ENCODE measurements around the gene VPS13D.

Gene VPS13D

DNA sequence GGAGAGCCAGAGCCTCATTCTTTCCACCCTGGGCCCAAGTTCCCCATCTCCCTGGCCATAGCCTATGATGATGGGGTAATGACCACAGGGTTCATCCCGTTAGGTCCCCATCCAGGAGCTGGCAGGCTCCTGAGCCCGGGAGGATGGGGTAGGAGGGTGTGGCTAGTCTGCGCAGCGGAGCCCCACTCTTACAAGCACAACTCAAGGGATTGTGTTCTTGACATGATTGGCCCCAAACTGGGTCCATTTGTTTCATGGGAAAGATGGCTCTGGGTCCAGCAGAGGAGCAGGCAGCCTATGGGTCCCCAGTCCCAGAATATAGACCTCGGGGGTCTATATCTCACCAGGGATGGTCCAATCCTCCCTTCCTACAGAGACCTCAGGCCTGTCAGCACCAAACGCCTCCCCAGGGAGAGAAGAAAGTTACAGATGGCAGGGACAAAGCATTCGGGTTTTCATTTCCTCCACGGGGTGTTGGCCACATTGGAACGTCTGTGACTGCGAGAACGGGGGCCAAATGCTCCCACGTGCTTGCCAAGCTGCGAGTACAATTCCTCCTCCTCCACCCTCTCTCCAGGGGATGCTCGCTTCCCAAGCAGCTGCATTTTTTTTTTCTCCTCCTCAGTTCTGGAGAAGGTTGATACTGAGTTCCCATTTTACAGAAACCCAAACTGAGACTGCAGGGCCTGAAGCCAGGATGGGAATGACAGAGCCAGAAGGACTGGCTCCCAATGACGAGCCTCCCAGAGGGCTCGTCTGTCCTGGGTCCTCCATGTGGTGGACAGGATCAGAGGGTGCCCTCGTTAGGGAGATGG lies 317.1 kb downstream of the VPS13D start:
- no peak overlapping the region for H3K4me3 ChIP-seq (ENCODE audit: low read depth, low read length)
- TF ChIP-seq, protein P1, sequence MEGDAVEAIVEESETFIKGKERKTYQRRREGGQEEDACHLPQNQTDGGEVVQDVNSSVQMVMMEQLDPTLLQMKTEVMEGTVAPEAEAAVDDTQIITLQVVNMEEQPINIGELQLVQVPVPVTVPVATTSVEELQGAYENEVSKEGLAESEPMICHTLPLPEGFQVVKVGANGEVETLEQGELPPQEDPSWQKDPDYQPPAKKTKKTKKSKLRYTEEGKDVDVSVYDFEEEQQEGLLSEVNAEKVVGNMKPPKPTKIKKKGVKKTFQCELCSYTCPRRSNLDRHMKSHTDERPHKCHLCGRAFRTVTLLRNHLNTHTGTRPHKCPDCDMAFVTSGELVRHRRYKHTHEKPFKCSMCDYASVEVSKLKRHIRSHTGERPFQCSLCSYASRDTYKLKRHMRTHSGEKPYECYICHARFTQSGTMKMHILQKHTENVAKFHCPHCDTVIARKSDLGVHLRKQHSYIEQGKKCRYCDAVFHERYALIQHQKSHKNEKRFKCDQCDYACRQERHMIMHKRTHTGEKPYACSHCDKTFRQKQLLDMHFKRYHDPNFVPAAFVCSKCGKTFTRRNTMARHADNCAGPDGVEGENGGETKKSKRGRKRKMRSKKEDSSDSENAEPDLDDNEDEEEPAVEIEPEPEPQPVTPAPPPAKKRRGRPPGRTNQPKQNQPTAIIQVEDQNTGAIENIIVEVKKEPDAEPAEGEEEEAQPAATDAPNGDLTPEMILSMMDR (IDR thresholded peaks at IDR 0.05; ENCODE audit: low read depth, low read length): no peak

DNA sequence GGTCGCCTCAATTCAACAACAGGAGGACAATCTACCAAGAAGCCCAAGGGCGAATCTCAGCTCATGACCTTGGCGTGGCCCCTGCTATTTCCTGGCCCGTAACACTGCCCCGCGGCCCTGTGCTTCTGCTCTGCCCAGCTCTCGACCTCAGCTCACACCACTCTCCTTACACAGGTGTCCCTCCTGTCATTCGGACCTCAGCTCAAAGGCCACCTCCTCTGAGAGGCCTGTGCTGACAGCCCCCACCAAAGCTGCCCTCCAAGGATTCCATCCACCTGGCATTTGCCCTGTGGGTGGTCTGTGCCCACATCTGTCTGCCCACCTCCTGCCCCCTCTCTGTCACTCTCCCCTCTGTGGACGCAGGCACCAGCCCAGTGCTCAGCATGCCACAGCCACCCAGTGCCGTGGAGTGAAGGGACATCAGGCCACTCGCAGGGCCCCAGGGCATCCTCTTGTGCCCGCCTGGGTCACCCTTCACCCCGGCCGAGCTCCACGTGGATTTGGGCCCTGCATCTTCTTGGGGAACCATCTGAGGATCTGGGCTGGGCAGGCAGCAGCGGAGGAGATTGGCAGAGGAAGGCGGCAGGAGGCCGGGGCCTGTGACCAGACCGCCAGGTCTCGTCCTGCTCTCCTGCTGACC lies 317.9 kb downstream of the VPS13D start:
- no peak overlapping the region for H3K4me3 ChIP-seq (ENCODE audit: low read depth, low read length)
- TF ChIP-seq, protein P1 (IDR thresholded peaks at IDR 0.05; ENCODE audit: low read depth, low read length): no peak

DNA sequence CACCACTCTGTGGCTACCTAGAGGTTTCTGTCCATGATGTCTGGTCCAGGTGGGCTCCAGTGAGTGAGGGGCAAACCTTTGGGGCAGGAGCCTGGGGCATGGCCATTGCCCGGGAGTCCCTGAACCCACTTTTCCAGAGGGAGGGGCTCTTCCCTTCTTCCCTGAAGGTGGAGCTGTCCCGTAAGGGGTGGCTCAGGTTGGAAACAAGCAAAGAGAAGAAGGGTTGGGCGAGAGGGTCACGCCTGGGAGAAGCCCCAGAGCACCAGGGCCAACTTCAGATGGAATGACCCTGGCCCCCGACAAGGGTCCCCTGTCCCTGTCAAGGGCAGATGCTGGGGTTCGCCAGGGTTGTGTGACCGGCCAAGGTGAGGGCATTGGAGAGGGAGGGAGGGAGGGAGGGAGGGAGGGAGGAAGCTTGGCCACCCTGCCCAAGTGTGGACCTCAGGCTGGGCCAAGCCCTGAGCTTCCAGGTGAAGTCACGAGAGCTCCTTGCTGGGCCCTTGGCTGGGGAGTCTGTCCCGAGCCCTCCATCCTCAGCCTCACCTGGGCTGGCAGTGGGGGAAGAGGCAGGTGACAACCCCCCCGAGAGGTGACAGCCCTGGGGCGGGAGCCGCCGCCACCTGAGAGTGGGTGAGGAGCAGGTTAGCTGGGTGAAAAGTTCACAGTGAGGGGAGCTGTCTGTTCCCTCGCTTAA lies 318.6 kb downstream of the VPS13D start:
- TF ChIP-seq, protein P1 (IDR thresholded peaks at IDR 0.05; ENCODE audit: low read depth, low read length): no peak

DNA sequence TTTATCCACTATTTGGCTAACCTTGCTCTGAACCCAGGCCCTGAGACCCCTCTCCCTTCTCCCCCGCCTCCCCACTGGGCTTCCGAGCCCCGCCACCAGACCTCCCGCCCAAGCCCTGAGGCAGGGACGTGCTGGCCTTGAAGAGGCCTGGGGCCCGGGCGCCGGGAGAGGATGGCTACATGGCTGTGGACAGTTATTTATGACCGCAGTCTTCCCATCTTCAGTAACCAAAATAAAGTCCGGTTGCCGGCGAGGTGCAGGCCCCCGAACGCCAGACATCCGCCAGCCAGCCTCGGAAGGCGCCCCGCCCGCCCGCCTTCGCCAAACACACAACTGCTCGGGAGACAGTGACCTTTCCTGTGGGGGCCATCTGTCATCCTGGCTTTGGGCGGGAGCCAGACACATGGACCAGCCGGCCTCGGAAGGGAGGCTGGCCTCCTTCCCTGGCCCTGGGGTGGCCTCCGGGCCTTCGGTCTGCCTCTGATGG lies 319.2 kb downstream of the VPS13D start:
- TF ChIP-seq, protein P1 (IDR thresholded peaks at IDR 0.05; ENCODE audit: low read depth, low read length): no peak
- no peak overlapping the region for H3K4me3 ChIP-seq (ENCODE audit: low read depth, low read length)

More for the DNA sequence above, 318.6 kb downstream of the VPS13D start:
- H3K4me3 ChIP-seq (ENCODE audit: low read depth, low read length): no peak overlapping the region

DNA sequence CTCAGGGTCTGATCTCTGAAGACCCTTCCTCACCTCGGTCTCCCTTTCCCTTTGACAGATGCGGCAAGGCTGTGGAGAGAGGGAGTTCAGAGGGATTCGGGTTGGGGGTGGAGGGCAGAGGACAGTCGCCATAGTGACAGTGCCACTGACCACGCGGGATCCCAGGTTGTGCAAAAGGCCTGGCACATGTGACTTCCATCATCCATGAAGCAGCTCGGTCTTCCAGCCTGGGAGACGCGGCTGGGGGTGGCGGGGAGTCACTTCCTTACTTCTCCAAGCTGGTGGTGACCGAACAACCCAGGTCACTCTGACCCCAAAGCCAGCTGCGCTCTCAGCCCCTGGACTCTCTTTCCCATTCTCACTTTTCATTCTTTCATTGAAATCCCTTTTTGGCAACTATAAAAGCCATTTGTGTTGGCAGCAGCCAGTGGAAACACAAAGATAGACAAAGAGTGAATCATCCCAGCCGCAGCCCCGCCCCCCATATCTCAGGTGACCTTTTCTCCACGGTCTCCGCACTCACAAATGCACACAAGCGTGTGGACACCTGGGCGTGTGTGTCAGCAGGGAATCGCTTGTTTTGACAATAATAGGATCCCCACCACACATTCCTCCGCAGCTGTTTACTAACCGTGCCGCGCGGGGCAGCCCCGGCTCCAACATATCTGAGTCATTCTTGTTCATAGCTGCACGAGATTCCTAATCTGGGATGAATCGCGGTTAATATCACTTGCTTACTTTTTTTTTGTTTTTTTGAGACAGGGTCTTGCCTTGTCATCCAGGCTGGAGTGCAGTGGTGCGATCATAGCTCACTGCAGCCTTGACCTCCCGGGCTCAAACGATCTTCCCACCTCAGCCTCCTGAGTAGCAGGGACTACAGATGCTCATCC lies 319.9 kb downstream of the VPS13D start:
- no peak overlapping the region for H3K4me3 ChIP-seq (ENCODE audit: low read depth, low read length)
- TF ChIP-seq, protein P1 (IDR thresholded peaks at IDR 0.05; ENCODE audit: low read depth, low read length): no peak

DNA sequence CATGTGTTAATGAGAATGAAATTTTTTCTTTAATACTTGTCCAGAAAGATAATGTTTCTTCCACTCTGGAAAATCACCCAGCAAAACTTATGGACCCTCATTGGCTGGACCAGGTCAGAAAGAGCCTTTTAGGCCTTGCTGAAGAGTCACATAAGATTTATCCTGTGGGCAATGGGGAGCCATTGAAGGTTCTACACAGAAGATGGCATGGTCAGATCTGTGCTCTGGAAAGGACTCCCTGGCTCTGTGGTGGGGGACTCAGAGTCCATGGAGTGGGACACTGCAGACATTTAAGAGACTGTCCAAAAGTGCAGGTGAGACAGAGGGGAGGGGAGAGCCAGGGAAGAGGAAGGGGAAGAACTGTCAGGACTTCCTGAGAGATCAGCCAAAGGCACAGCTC lies 321.8 kb downstream of the VPS13D start:
- H3K4me3 ChIP-seq (ENCODE audit: low read depth, low read length): no peak overlapping the region
- TF ChIP-seq, protein P1 (IDR thresholded peaks at IDR 0.05; ENCODE audit: low read depth, low read length): no peak
